SK-N-SH (cell line): ENCODE data around the gene LRRC45. TPM values are rescaled to one million over a fixed set of nuclear protein-coding genes. Genes with fewer than 3 reads are reported as not detected.

ENCODE experiments used
- CTCF ChIA-PET: fragments of 300-600, 350-600 bp; formaldehyde crosslinking; extraction: SDS; loops from one replicate; lab custom pipeline; 2021; lab: Yijun Ruan, JAX
- POLR2A ChIA-PET: fragments of 350-600 bp; sonication (Branson Sonifier 250); formaldehyde crosslinking; extraction: SDS; loops from one replicate; lab custom pipeline; 2020; ENCODE audit warnings: antibody characterized with exemption, inconsistent platforms; lab: Yijun Ruan, JAX
- DNase-seq: peaks from one replicate; pipeline ENCODE4 v3.0.0; 2012
- H2AFZ ChIP-seq: fragments of 200-600 bp; sonication (generic); 2 replicates; pipeline ENCODE4 v1.8.1; 2016; ENCODE audit warnings: antibody characterized with exemption, mild to moderate bottlenecking, low read depth
- H3F3A ChIP-seq: fragments of 200-600 bp; sonication (generic); replicated peaks from 2 replicates; pipeline ENCODE3; 2016; ENCODE audit warnings: antibody characterized with exemption, mild to moderate bottlenecking; ENCODE audit not compliant: insufficient read depth
- H3K27ac ChIP-seq, 2 experiments: fragments of 200-500 bp in 1 of 2; fragments of 200-600 bp in 1 of 2; sonication (Bioruptor generic) in 1 of 2; sonication (generic), shearing (Covaris generic) in 1 of 2; 2 replicates each; pipeline versions ENCODE4 v1.5.1 to v1.6.1; 2014 to 2016; ENCODE audit warnings: low read depth in 2 of 2, inconsistent platforms in 1 of 2, low read length in 1 of 2, mild to moderate bottlenecking in 1 of 2, mixed read lengths in 1 of 2
- H3K27me3 ChIP-seq: fragments of 200-600 bp; sonication (generic), shearing (Covaris generic); 2 replicates; pipeline ENCODE4 v1.6.1; 2016; ENCODE audit warnings: mixed run types; ENCODE audit not compliant: insufficient read depth
- H3K36me3 ChIP-seq, 2 experiments: fragments of 200-500 bp in 1 of 2; fragments of 200-600 bp in 1 of 2; sonication (Bioruptor generic) in 1 of 2; sonication (generic) in 1 of 2; replicated peaks in 1 of 2; 2 replicates each; pipeline versions ENCODE3 to v1.5.1; 2014 to 2016; ENCODE audit warnings: low read length in 1 of 2, mild to moderate bottlenecking in 1 of 2; ENCODE audit not compliant: insufficient read depth in 2 of 2, control insufficient read depth in 1 of 2
- H3K4me1 ChIP-seq, 2 experiments: fragments of 200-500 bp in 1 of 2; fragments of 200-600 bp in 1 of 2; sonication (Bioruptor generic) in 1 of 2; sonication (generic), shearing (Covaris generic) in 1 of 2; 2 replicates each; pipeline versions ENCODE4 v1.5.1 to v1.6.1; 2014 to 2016; ENCODE audit warnings: low read depth in 1 of 2, low read length in 1 of 2, mixed run types in 1 of 2; ENCODE audit not compliant: insufficient read depth in 2 of 2, control insufficient read depth in 1 of 2
- H3K4me2 ChIP-seq: fragments of 200-600 bp; sonication (generic), shearing (Covaris generic); 2 replicates; pipeline ENCODE4 v1.6.1; 2017; ENCODE audit warnings: mixed run types
- H3K4me3 ChIP-seq, 2 experiments: fragments of 200-500 bp in 1 of 2; fragments of 200-600 bp in 1 of 2; sonication (Bioruptor generic) in 1 of 2; sonication (generic), shearing (Covaris generic) in 1 of 2; 2 replicates each; pipeline versions ENCODE4 v1.5.1 to v1.8.1; 2014 to 2016; ENCODE audit warnings: low read depth in 2 of 2, inconsistent platforms in 1 of 2, low read length in 1 of 2, mild to moderate bottlenecking in 1 of 2, mixed read lengths in 1 of 2, moderate library complexity in 1 of 2
- H3K79me2 ChIP-seq: fragments of 200-600 bp; sonication (generic); 2 replicates; pipeline ENCODE4 v1.8.1; 2017; ENCODE audit warnings: mild to moderate bottlenecking; ENCODE audit not compliant: insufficient read depth
- H3K9ac ChIP-seq: fragments of 200-600 bp; sonication (generic); 2 replicates; pipeline ENCODE4 v1.6.1; 2017; ENCODE audit warnings: mixed run types
- H3K9me2 ChIP-seq: fragments of 200-600 bp; sonication (generic); 2 replicates; pipeline ENCODE4 v1.6.1; 2017; ENCODE audit warnings: mixed run types
- H3K9me3 ChIP-seq: fragments of 200-600 bp; sonication (generic); 2 replicates; pipeline ENCODE4 v1.6.1; 2017; ENCODE audit warnings: mixed run types, mild to moderate bottlenecking, moderate library complexity
- H4K20me1 ChIP-seq: fragments of 200-600 bp; sonication (generic); 2 replicates; pipeline ENCODE4 v1.6.1; 2017; ENCODE audit warnings: mild to moderate bottlenecking, mixed run types; ENCODE audit not compliant: insufficient read depth
- EP300 ChIP-seq, 2 experiments: IDR thresholded peaks; 2 replicates each; pipeline versions ENCODE4 v1.4.0 to v1.6.1; 2012; ENCODE audit warnings: borderline replicate concordance in 1 of 2, low read depth in 1 of 2, low read length in 1 of 2
- FOXM1 ChIP-seq: IDR thresholded peaks from 2 replicates; pipeline ENCODE4 v1.4.0; 2012; ENCODE audit warnings: low read depth, mild to moderate bottlenecking
- MAX ChIP-seq: IDR thresholded peaks from 2 replicates; pipeline ENCODE4 v1.4.0; 2012; ENCODE audit warnings: low read depth
- MEF2A ChIP-seq: IDR thresholded peaks from 2 replicates; pipeline ENCODE4 v1.4.0; 2012; ENCODE audit warnings: low read depth, borderline replicate concordance
- REST ChIP-seq: IDR thresholded peaks from 2 replicates; pipeline ENCODE4 v1.6.1; 2012; ENCODE audit warnings: mild to moderate bottlenecking, low read depth, low read length, moderate library complexity
- RXRA ChIP-seq: IDR thresholded peaks from 2 replicates; pipeline ENCODE4 v1.4.0; 2012; ENCODE audit warnings: low read depth, mild to moderate bottlenecking, borderline replicate concordance
- ZBTB33 ChIP-seq: IDR thresholded peaks from 2 replicates; pipeline ENCODE4 v1.4.0; 2012; ENCODE audit warnings: low read depth, borderline replicate concordance
- WGBS: methylation state at CpG from one replicate; pipeline ENCODE4 v1.1.6; 2017; ENCODE audit warnings: low lambda C conversion rate; 5-methylcytosine and 5-hydroxymethylcytosine counted together
- polyA plus RNA-seq, 3 experiments: library from polyadenylated mRNA; depleted of rRNA; stranded (reverse); fragments of >200 nt; gene quantifications; 2 replicates each; pipeline ENCODE4 v1.2.3, GENCODE V29; 2012

Gene LRRC45
- polyA plus RNA-seq, 1 of the 3 experiments (the other 2 are of a cell fraction): 31.5 TPM

GRCh38 chr17:81990836-81991683 lies 32.0 kb upstream of the LRRC45 start:
- H3K4me1 ChIP-seq: peaks cover 0 to 25% of the 10 kb centered on the region in 2 experiments; a peak in 1 of 4 replicates
- H3K27me3 ChIP-seq: no peaks in the 10 kb centered on the region
- no peak for DNase-seq
- H3K4me2 ChIP-seq: no peak overlapping the region
- peaks cover 20% of the 10 kb centered on the region; the same call in 1 of the 2 replicates for H3K79me2 ChIP-seq
- no peak overlapping the region for H3K9ac ChIP-seq
- ChIA-PET CTCF (interaction anchor here (0.6 to 6.1 kb wide), 12 partner anchors 9 to 63 kb away, joined by 3 to 64 read pairs (median 6); partner anchors contain the start of genes MAFG and NOTUM), POLR2A (interaction anchor here (0.5 to 1.0 kb wide), 3 partner anchors 7 to 108 kb away, joined by 3 to 6 read pairs (median 4); no protein-coding TSS in a partner anchor)
- WGBS: 94% methylated on average over 25 of the region's 25 CpGs
- peak overlapping the region in 1 of 2 experiments; percentile 91; a peak in 2 of 4 replicates for H3K27ac ChIP-seq
- H2AFZ ChIP-seq: no peak overlapping the region
- no peaks in the 10 kb centered on the region; the same call in 1 of the 2 replicates for H4K20me1 ChIP-seq
- peaks cover 1 to 19% of the 10 kb centered on the region in 2 experiments for H3K36me3 ChIP-seq
- no peaks in the 10 kb centered on the region for H3F3A ChIP-seq
- H3K4me3 ChIP-seq: no peak overlapping the region
- TF ChIP-seq RXRA (no peak), EP300 (IDR thresholded peaks at IDR 0.05; ENCODE audit: borderline replicate concordance in 1 of 2, low read depth in 1 of 2, low read length in 1 of 2) (0 out of 4 replicates have a peak, but pooled peaks of 1 of the 2 experiments have one; percentile 5), REST (no peak), MAX (no peak), FOXM1 (no peak), MEF2A (no peak), ZBTB33 (no peak)
- TF ChIP-seq, all 33 proteins: peak for 1
- Histone ChIP-seq H3K9me2 (no peaks in the 10 kb centered on the region), H3K9me3 (no peaks in the 10 kb centered on the region)
